Ovary (tissue), 3 donors: Measurements from ENCODE around the gene CEP44.
"Not testable (repeated sequence)": the region's sequence is repeated elsewhere in the genome, so short reads cannot be mapped to it uniquely, and the experiment has no call there.

Experiments
- EP300 ChIP-seq: sonication (generic); formaldehyde crosslinking; IDR thresholded peaks from one replicate; pipeline ENCODE4 v1.6.1; 2017; ENCODE audit warnings: antibody characterized with exemption
- POLR2A ChIP-seq: fragments of 450-650 bp; IDR thresholded peaks from one replicate; pipeline ENCODE4 v1.6.1; 2017; ENCODE audit warnings: antibody characterized with exemption, mild to moderate bottlenecking, moderate library complexity
- TF ChIP-seq, protein P1 (sequence below), 3 donors: fragments of 450-650 bp in 2 of 3; fragments of 200-600 bp in 1 of 3; IDR thresholded peaks; one replicate each; pipeline versions ENCODE4 v1.5.1 to v1.8.0; 2016 to 2022; ENCODE audit warnings: antibody characterized with exemption in 3 of 3, mild to moderate bottlenecking in 1 of 3
- donor health status: DM: no; HTN: no; CAD: no.

DNA sequence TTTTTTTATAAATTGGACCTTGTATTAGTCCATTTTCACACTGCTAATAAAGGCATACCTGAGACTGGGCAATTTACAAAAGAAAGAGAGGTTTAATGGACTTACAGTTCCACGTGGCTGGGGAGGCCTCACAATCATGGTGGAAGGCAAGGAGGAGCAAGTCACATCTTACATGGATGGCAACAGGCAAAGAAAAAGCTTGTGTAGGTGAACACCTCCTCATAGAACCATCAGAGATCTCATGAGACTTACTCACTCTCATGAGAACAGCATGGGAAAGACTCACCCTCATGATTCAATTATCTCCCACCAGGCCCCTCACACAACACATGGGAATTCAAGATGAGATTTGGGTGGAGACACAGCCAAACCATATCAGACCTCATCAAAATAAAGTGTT is 80.1 kb downstream of the CEP44 start:
- TF ChIP-seq, protein P1, sequence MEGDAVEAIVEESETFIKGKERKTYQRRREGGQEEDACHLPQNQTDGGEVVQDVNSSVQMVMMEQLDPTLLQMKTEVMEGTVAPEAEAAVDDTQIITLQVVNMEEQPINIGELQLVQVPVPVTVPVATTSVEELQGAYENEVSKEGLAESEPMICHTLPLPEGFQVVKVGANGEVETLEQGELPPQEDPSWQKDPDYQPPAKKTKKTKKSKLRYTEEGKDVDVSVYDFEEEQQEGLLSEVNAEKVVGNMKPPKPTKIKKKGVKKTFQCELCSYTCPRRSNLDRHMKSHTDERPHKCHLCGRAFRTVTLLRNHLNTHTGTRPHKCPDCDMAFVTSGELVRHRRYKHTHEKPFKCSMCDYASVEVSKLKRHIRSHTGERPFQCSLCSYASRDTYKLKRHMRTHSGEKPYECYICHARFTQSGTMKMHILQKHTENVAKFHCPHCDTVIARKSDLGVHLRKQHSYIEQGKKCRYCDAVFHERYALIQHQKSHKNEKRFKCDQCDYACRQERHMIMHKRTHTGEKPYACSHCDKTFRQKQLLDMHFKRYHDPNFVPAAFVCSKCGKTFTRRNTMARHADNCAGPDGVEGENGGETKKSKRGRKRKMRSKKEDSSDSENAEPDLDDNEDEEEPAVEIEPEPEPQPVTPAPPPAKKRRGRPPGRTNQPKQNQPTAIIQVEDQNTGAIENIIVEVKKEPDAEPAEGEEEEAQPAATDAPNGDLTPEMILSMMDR (IDR thresholded peaks at IDR 0.05), result not testable (repeated sequence)
- not testable (repeated sequence) for TF ChIP-seq EP300, POLR2A
